ENCODE measurements around the gene TBC1D9B.

TBC1D9B gene

DNA sequence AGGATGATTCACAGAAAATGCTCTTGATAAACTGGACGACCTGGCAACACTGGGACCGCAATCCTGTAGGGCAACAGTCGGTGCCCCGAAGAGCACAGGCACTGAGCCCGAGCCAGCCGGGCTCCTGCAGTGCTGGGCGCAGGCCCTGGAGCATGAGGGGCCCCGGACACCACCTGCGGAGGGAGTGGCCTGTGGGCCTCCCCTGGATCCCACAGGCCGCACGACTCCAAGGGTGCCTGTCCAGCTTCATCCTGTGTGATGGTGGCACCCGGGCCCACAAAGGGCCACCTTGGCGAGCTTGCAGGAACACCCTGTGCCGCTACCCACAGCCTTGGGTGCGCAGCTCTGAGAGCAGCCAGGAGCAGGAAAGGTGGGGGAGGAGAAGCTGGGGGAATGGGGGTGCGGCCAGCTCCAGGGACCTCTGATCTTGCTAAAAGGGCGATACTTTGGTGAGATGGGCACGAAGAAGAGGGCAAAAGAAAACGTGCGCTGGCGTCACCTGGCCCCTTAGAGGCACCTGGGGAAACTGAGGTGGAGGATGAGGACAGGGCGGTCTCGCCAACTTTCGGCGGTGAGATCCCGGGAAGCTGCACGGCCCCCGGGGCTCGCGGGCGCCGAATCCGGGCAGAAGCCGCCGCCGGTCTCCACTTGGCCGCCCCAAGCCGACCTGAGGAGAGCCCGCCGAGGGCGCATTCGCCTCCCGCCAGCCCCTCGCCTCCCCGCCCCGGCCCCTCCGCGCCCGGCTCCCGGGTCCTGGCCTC lies 722 bp downstream of the TBC1D9B start:
- DNase-seq (ENCODE audit: low read depth in 2 of 2) = no peak

GRCh38 chr5:179906294-179906794 lies 1.4 kb downstream of the TBC1D9B start:
- DNase-seq (ENCODE audit: low read depth in 2 of 2) = no peak

DNA sequence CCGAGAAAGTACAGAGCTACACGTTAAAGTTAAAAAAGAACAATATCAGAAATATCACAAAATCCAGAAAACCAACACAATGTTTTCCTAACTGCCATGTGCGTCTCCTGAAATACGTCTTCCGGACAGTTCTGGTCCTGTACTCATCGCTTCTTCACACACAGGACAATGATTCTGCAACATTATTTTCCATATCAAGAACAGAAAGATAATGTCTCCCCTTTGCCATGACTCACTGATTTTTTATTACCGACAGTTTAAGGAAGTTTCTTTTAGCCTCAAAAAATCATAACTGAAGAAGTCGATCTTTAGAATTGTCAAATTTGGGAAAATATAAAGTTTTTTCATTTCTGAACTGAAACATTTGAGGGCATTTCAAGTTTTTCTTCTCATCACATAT lies 2.5 kb downstream of the TBC1D9B start:
- no peak for DNase-seq (ENCODE audit: low read depth in 2 of 2)

DNA sequence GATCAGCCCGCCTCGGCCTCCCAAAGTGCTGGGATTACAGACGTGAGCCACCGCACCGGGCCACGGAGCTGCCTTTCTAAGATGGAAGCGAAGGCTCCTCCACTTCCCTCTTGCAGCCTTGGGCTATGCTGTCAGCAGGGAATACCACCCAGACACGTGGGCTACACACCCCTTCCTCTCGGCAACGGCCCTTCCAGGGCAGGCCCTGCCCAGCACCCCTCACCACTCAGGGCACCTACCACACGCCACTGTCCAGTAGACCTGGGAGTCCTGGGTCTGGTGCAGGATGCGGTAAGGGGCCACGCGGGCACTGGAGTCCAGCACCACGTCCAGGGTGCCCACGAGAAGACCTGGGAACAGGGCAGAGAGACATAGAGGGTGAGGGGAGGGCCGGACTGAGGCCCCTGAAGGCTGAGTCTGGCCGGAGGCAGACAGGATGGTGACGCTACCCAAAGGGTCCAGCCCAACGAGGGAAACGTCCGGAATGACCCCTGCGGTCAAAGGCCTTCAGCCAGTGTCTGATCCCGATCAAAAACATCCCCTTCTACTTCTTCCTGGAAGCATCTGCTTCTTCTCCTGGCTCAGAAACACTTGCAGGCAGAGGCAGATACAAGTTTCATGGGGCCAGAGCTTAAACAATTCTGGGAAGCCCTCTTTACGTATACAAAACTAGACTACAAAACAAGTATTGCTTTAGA lies 3.1 kb downstream of the TBC1D9B start:
- no peak for DNase-seq (ENCODE audit: low read depth in 2 of 2)

DNA sequence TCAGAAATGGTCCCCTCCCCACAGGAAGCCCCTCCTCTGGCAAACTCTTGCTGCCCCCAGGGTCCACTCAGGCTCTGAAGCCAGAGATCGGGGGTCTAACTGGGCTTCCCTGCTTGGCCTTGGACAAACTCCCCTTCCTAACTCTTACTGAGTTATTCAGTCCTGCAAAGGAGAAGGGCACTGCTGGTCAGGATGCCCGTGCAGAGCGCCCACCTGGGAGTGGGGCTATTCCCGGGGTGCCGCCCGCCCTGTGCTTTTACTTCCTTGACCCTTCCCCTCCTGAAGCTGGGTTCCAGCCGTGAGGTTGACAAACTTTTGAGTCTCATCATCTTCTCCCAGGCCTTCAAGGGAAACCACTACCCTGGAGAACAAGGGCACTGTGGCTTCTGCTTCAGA lies 4.9 kb downstream of the TBC1D9B start:
- DNase-seq (ENCODE audit: low read depth in 2 of 2) = no peak

DNA sequence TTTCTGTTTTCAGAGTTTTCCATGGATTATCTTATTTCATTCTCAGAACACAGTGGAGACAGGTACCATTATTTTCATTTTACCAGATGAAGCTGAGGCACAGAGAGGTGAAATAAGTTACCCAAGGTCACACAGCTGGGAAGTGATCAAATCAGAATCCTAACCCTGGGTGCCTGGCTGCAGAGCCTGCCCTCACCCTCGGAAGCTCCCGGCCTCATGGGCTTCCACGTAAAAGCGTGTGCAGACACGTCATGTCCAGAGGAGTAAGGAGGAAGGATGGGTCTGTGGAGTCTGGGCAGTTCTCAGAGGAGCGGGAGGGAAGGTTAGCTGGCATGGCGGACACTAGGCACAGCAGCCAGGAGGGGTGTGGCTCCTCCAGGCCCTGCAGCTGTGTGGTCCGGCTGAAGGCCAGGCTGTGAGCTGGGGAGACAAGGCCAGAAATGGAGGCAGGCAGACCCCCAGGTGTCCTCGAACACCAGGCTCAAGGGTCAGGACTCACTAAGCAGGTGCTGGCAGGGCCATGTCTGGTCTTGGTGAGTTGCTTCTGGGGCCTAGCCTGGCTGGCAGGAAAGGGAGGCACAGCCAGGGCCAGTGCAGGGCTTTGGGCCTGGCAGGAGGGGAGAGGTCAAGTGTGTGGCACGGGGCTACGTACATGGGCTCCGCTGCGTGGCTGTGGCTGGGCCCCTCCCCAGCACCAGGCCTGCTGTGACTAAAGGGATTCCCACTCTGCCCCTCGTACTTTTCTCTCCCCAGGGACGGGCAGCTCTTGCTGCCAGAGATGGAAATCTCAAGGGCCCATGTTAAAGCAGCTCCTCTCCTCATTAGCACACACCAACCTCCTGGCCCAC lies 5.6 kb downstream of the TBC1D9B start:
- no peak for DNase-seq (ENCODE audit: low read depth in 2 of 2)

DNA sequence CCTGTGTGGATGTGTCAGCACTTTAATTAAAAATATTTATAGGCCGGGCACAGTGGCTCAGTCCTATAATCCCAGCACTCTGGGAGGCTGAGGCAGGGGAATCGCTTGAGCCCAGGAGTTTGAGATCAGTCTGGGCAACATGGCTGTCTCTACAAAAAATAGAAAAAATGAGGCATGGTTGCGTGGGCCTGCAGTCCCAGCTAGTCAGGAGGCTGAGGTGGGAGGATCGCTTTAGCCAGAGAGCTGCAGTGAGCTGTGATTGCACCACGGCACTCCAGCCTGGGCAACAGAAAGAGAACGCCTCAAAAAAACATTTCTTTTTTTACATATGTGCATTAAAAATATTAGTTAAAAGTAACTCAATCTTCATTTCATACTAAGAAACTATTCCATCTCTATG lies 6.2 kb downstream of the TBC1D9B start:
- DNase-seq (ENCODE audit: low read depth in 2 of 2) = no peak

DNA sequence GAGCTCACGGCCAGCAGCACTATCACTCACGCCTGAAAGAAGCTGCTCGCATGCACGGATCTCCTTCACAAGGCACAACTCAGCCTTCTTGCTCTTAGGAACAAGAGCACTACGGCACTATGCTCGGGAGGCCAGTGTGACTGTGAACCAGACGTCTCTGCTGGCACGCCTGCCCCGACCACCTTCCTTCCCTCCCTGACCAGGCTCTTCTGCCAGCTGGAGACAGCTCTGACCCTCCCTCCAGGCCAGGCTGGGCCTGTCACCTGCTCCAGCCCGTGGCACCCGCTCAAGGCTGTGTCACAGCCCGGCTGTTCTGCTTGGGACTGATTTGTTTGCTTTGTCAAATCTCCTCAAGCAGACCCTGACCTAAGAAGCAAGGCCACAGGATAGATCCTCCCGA lies 7.0 kb downstream of the TBC1D9B start:
- DNase-seq (ENCODE audit: low read depth in 2 of 2) = no peak

GRCh38 chr5:179900206-179900605 lies 7.5 kb downstream of the TBC1D9B start:
- no peak for DNase-seq (ENCODE audit: low read depth in 2 of 2)

GRCh38 chr5:179895861-179896260 lies 11.8 kb downstream of the TBC1D9B start:
- no peak for DNase-seq (ENCODE audit: low read depth in 2 of 2)

DNA sequence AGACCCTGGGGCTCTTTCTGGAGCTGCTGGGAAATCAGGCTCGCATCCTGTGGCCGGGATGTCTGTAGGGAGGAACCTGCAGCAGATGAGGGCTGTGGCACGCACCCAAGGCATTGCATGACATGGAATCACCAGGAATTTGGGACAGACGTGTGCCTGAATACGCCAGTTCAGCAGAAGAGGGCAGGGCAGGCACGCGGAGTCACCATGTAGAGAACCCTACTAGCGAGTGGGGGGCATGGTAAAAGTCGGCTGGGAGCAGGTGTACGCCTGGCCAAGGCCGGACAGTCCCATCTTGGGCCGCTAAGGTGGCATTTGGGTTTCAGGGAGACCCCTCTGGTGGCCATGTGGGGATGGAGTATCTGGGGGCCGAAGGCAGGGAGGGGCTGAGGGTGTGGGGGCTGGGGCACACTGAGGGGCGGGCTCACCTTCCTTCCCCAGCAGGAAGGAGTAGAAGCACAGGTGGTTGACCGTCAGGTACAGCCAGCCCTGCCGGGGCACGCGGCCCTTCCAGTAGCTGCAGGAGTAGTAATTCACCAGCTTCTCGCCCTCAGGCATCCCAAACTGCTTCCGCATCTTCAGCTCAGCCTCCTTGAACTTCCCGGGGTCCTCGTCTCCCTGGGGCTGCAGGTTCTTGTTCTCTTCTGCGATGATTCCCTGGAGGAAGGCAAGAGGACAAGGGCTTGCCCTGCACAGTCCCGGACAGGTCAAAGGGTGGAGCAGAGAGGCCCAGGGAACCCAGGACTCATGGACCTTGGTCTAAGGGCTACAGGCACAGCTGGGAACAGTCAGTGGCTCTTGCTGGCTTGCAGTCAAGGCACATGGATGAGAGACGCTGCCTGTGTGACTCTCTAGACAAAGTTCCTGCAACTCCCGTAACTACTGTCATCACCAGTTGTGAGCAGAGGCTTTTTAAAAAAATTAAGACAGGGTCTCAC lies 13.5 kb downstream of the TBC1D9B start:
- DNase-seq (ENCODE audit: low read depth in 2 of 2) = no peak

GRCh38 chr5:179893076-179893957 lies 14.4 kb downstream of the TBC1D9B start:
- no peak for DNase-seq (ENCODE audit: low read depth in 2 of 2)

GRCh38 chr5:179892255-179892654 lies 15.4 kb downstream of the TBC1D9B start:
- no peak for DNase-seq (ENCODE audit: low read depth in 2 of 2)

DNA sequence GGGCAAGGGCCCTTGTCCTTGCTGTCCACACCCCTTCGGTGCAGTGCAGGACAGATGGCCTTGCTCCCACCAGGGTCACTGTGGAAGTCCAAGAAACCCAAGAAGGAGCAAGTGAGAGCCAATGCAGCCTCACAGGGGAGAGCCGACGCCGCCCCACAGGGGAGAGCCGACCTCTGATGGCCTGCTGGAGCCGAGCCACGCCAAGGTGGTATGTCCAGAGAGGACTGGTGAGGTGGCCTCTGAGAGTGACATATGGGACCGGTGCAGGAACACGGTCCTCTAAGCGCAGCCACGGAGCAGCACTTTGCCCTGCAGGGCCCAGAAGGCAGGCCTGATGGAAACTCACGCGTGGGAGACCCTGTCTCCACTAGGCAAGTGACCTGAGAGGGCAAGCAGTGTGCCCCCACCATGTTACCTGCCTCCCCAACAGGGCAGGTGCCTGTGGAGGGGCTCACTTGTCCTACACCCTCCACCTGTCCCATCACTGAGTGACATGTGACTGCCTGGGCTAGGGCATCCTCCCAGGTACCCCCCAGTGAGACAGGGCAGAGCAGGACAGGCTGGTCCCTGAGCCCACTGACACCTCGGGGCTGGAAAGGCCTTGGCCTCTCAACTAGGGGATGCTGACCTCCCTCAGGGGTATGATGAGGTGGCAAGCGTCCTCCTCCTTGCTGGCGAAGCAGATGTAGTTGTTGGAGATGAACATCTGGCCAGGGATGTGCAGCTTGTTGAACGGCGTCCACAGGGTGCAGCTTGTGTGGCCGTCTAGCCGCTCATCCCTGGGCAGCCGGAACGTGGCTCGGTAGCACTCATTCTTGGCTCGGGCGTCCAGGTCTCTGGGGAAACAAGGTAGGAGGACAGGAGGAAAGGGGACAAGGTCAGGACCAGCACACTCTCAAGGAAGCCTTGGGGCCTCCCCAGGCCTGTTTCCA lies 16.7 kb downstream of the TBC1D9B start:
- DNase-seq (ENCODE audit: low read depth in 2 of 2) = no peak

GRCh38 chr5:179889885-179890284 lies 17.8 kb downstream of the TBC1D9B start:
- no peak for DNase-seq (ENCODE audit: low read depth in 2 of 2)

DNA sequence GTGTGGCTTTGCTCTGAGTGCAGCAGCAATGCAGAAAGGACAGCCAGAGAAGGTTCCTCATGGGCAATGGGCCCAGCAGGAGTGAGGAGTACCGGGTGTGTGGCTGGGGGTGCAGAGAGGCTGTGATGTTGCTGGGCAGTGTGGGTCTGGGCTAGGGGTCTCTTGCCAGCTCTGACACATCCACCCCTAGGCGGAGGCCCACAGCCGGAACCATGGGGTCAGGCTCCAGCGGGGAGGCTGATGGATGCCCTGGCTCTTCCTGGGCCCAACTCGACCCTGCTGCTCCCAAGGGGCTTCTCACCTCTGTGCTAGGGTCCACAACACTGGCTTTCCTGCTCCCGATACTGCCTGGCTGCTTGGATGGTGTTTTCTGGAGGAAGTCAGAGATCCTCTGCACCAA lies 19.9 kb downstream of the TBC1D9B start:
- DNase-seq (ENCODE audit: low read depth in 2 of 2) = no peak

DNA sequence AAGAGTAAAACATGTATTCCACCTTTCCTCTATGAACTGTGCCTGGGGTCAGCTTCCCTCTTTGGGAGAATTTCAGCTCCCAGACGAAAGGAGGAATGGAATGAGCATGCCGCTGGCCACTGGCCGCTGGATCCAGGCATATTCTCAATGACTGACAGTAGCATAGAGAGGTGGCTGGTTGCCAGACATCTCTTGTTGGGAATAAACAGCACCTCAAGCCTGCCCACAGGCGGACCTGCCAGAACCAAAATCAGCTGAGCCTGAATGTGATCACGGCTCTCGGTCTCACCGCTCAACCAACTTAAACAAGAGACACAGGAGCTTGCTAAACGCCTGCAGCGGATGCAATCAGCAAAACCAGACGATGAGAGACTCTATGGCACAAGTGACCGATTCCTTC lies 20.6 kb downstream of the TBC1D9B start:
- no peak for DNase-seq (ENCODE audit: low read depth in 2 of 2)

DNA sequence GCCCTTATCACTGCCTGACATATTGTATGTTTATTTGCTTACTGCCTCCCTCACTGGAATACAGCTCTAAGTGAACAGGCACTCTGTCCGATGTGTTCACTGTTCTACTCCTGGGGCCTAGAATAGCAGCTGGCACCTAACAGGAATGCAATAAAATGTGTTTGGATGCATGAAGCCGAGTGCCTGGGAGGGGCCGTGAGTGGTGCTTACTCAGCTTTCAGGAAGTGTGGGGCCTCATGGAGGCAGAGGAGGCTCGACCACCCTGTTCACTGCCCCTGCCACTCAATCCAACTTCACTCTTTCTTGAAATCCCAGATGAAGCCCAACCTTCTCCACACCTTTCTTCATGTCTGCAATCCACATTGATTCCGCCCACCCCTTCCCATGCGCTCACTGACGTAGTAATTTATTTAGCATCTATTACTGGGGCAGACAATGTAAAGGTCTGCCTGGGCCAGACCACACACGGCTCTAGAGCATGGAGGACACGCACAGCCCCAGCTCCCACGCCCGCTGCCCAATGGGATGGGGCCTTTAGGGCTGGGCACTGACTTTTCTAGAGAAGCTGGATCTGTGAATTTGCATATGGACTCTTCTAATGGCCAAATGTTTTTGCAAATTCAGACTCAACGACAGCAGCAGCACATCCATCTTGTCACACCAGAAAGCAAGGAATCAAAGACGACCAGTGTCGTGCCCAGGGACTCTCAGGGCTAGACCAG lies 21.3 kb downstream of the TBC1D9B start:
- DNase-seq (ENCODE audit: low read depth in 2 of 2) = no peak
